GM23338 (cell line): ENCODE measurements around the gene BICRA. TPM values are rescaled to one million over a fixed set of nuclear protein-coding genes. Genes with fewer than 3 reads are reported as not detected.

Experiments
- NANOG ChIP-seq: IDR thresholded peaks from 2 replicates; pipeline ENCODE4 v1.6.1; 2016; ENCODE audit warnings: antibody characterized with exemption, borderline replicate concordance
- ZNF331 ChIP-seq: fragments of 250-450 bp; sonication (Bioruptor Pico); IDR thresholded peaks from 2 replicates; pipeline ENCODE4 v1.5.0; 2020; ENCODE audit warnings: low read depth, mild to moderate bottlenecking, moderate library complexity
- polyA plus RNA-seq: library from polyadenylated mRNA; unstranded; fragments of >200 nt; fragmentation: Nextera tagmentation; extraction: Ambion mirVana; gene quantifications from 2 replicates; pipeline ENCODE4 v1.2.1, GENCODE V29; 2016
- total RNA-seq: library from RNA; depleted of rRNA; stranded (reverse); fragments of >200 nt; shearing (Covaris generic); gene quantifications from 2 replicates; pipeline ENCODE4 v1.2.3, GENCODE V29; 2014
- TF ChIP-seq, protein P1 (sequence below): fragments of 250-450 bp; sonication (Bioruptor Pico); IDR thresholded peaks from 2 replicates; pipeline ENCODE4 v1.5.0; 2020; ENCODE audit warnings: mild to moderate bottlenecking, moderate library complexity
- TF ChIP-seq, protein P2 (sequence below): IDR thresholded peaks from one replicate; pipeline ENCODE4 v1.6.1; 2018; ENCODE audit warnings: antibody characterized with exemption; ENCODE audit not compliant: unreplicated experiment
- TF ChIP-seq, protein P3 (sequence below), 2 experiments: fragments of 200-600 bp in 1 of 2; sonication (generic) in 1 of 2; conservative IDR thresholded peaks; 2 replicates each; pipeline versions ENCODE4 v1.5.1 to v1.6.1; 2016 to 2017; ENCODE audit warnings: antibody characterized with exemption in 2 of 2, low read depth in 2 of 2, mild to moderate bottlenecking in 2 of 2, moderate library complexity in 1 of 2

The BICRA gene
- total and polyA plus RNA-seq, 2 experiments from 2014 or later = 7.0 to 37.7 TPM

DNA sequence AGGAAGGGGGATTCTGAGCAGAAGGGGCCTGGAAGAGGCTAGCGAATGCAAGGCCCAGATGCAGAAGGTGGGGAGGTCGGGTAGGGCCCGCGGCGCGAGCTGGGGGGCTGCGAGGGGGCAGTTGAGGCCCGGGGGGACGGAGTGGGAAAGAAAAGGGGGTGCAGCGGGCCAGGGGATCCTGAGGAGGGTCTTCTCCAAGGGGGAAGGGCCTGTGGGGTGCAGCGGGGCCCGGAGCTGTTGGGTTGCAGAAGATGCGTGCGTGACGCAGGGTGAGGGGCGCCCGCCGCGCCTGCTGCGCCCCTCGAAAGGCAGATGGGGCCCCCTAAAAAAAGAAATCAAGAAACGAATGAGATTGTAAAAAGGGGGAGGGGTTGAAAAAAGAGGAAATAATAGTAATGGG is 36.3 kb upstream of the BICRA start (continued):
- TF ChIP-seq, protein P1, sequence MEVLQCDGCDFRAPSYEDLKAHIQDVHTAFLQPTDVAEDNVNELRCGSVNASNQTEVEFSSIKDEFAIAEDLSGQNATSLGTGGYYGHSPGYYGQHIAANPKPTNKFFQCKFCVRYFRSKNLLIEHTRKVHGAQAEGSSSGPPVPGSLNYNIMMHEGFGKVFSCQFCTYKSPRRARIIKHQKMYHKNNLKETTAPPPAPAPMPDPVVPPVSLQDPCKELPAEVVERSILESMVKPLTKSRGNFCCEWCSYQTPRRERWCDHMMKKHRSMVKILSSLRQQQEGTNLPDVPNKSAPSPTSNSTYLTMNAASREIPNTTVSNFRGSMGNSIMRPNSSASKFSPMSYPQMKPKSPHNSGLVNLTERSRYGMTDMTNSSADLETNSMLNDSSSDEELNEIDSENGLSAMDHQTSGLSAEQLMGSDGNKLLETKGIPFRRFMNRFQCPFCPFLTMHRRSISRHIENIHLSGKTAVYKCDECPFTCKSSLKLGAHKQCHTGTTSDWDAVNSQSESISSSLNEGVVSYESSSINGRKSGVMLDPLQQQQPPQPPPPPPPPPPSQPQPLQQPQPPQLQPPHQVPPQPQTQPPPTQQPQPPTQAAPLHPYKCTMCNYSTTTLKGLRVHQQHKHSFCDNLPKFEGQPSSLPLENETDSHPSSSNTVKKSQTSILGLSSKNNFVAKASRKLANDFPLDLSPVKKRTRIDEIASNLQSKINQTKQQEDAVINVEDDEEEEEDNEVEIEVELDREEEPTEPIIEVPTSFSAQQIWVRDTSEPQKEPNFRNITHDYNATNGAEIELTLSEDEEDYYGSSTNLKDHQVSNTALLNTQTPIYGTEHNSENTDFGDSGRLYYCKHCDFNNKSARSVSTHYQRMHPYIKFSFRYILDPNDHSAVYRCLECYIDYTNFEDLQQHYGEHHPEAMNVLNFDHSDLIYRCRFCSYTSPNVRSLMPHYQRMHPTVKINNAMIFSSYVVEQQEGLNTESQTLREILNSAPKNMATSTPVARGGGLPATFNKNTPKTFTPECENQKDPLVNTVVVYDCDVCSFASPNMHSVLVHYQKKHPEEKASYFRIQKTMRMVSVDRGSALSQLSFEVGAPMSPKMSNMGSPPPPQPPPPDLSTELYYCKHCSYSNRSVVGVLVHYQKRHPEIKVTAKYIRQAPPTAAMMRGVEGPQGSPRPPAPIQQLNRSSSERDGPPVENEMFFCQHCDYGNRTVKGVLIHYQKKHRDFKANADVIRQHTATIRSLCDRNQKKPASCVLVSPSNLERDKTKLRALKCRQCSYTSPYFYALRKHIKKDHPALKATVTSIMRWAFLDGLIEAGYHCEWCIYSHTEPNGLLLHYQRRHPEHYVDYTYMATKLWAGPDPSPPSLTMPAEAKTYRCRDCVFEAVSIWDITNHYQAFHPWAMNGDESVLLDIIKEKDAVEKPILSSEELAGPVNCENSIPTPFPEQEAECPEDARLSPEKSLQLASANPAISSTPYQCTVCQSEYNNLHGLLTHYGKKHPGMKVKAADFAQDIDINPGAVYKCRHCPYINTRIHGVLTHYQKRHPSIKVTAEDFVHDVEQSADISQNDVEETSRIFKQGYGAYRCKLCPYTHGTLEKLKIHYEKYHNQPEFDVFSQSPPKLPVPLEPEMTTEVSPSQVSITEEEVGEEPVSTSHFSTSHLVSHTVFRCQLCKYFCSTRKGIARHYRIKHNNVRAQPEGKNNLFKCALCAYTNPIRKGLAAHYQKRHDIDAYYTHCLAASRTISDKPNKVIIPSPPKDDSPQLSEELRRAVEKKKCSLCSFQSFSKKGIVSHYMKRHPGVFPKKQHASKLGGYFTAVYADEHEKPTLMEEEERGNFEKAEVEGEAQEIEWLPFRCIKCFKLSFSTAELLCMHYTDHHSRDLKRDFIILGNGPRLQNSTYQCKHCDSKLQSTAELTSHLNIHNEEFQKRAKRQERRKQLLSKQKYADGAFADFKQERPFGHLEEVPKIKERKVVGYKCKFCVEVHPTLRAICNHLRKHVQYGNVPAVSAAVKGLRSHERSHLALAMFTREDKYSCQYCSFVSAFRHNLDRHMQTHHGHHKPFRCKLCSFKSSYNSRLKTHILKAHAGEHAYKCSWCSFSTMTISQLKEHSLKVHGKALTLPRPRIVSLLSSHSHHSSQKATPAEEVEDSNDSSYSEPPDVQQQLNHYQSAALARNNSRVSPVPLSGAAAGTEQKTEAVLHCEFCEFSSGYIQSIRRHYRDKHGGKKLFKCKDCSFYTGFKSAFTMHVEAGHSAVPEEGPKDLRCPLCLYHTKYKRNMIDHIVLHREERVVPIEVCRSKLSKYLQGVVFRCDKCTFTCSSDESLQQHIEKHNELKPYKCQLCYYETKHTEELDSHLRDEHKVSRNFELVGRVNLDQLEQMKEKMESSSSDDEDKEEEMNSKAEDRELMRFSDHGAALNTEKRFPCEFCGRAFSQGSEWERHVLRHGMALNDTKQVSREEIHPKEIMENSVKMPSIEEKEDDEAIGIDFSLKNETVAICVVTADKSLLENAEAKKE (CRISPR knock-in tag) = no peak
- TF ChIP-seq, protein P2, sequence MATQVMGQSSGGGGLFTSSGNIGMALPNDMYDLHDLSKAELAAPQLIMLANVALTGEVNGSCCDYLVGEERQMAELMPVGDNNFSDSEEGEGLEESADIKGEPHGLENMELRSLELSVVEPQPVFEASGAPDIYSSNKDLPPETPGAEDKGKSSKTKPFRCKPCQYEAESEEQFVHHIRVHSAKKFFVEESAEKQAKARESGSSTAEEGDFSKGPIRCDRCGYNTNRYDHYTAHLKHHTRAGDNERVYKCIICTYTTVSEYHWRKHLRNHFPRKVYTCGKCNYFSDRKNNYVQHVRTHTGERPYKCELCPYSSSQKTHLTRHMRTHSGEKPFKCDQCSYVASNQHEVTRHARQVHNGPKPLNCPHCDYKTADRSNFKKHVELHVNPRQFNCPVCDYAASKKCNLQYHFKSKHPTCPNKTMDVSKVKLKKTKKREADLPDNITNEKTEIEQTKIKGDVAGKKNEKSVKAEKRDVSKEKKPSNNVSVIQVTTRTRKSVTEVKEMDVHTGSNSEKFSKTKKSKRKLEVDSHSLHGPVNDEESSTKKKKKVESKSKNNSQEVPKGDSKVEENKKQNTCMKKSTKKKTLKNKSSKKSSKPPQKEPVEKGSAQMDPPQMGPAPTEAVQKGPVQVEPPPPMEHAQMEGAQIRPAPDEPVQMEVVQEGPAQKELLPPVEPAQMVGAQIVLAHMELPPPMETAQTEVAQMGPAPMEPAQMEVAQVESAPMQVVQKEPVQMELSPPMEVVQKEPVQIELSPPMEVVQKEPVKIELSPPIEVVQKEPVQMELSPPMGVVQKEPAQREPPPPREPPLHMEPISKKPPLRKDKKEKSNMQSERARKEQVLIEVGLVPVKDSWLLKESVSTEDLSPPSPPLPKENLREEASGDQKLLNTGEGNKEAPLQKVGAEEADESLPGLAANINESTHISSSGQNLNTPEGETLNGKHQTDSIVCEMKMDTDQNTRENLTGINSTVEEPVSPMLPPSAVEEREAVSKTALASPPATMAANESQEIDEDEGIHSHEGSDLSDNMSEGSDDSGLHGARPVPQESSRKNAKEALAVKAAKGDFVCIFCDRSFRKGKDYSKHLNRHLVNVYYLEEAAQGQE = no peak
- TF ChIP-seq ZNF331 (CRISPR knock-in tag) = no peak
- TF ChIP-seq, protein P3, sequence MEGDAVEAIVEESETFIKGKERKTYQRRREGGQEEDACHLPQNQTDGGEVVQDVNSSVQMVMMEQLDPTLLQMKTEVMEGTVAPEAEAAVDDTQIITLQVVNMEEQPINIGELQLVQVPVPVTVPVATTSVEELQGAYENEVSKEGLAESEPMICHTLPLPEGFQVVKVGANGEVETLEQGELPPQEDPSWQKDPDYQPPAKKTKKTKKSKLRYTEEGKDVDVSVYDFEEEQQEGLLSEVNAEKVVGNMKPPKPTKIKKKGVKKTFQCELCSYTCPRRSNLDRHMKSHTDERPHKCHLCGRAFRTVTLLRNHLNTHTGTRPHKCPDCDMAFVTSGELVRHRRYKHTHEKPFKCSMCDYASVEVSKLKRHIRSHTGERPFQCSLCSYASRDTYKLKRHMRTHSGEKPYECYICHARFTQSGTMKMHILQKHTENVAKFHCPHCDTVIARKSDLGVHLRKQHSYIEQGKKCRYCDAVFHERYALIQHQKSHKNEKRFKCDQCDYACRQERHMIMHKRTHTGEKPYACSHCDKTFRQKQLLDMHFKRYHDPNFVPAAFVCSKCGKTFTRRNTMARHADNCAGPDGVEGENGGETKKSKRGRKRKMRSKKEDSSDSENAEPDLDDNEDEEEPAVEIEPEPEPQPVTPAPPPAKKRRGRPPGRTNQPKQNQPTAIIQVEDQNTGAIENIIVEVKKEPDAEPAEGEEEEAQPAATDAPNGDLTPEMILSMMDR (conservative IDR thresholded peaks at IDR 0.05; ENCODE audit: low read depth in 2 of 2) = no peak
- TF ChIP-seq NANOG = no peak
